GM19351 (cell line): ENCODE results near the gene CD4.
A peak's percentile ranks its signal among the peaks of the same experiment; 100 is the strongest.
"Not testable (repeated sequence)": the region's sequence is repeated elsewhere in the genome, so short reads cannot be mapped to it uniquely, and the experiment has no call there.

ENCODE experiments used
- ATAC-seq: cut with Tn5 transposase; IDR thresholded peaks from one replicate; pipeline ENCODE4 v1.9.1; 2021; ENCODE audit warnings: mild to moderate bottlenecking, moderate library complexity; ENCODE audit not compliant: unreplicated experiment

Gene CD4

GRCh38 chr12:6865307-6865706 lies 76.0 kb downstream of the CD4 start:
- not testable (repeated sequence) for ATAC-seq

- no peak for ATAC-seq
These were observed 77.0 kb downstream of the CD4 start for GRCh38 chr12:6866163-6866919.

- ATAC-seq = peak; percentile 7
These were observed 77.6 kb downstream of the CD4 start for GRCh38 chr12:6866920-6867412.

GRCh38 chr12:6867413-6868210 lies 78.3 kb downstream of the CD4 start, which contains the start of gene TPI1:
Gene TPI1, plus strand, starts transcription at chr12:6867531. Its CDS starts 36 bp downstream, at chr12:6867567.
- ATAC-seq = peak; percentile 63

- ATAC-seq = no peak
These were observed 79.1 kb downstream of the CD4 start for GRCh38 chr12:6868211-6869048.

- no peak for ATAC-seq
These were observed 80.0 kb downstream of the CD4 start for GRCh38 chr12:6869049-6870021.

- ATAC-seq = not testable (repeated sequence)
These were observed 81.0 kb downstream of the CD4 start for GRCh38 chr12:6870304-6870703.
